GM19099 (cell line): ENCODE data around the gene ZNF428.
A peak's percentile ranks its signal among the peaks of the same experiment; 100 is the strongest.

Experiments
- POLR2A ChIP-seq: IDR thresholded peaks from 3 replicates; pipeline ENCODE4 v1.6.1; 2011; ENCODE audit warnings: low read depth; ENCODE audit not compliant: insufficient read length; ENCODE audit errors: extremely low read depth

Gene ZNF428, protein sequence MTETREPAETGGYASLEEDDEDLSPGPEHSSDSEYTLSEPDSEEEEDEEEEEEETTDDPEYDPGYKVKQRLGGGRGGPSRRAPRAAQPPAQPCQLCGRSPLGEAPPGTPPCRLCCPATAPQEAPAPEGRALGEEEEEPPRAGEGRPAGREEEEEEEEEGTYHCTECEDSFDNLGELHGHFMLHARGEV

DNA sequence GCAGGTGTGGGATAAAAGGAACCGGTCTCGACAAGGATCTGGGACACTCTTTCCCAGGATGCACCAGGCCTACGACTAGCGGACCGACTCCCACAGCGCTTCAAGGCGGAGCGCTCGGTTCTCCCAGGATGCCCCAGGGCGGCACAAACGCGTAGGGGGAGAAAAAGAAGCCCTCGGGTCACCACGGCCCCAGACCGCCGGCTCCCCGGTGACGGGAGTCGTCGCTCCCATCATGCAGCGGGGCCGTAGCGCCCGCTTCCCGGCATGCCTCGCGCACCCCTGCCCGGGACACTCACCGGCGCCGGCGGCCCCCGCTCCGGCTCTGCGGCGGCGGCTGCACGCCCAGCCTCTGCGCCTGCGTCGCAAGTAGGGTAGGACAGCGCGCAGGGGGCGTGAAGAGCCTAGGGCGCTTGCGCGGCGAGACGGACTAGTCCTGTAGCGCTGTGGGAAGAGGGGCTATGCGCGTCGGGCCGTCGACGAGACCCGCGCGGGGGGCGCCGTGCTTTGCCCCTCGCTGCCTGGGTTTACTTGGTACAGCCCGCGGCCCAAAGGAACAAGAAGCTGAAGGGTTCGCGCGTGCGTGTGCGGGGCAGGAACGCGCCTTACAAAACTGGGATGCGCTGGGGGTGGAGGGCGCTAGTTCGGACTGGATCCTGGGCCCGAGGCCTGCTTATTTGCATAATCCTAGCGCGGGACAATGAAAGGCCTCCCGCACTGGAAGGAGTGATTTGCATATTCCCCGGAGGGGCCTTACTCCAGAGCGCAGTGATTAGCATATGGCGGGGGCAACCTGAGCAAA lies at the start of gene ZNF428:
Gene ZNF428, minus strand, starts transcription at position 368 of the 799 bp plus-strand sequence. CDS start 5,325 bp downstream, outside the sequence.
- TF ChIP-seq POLR2A: peak; percentile 88

DNA sequence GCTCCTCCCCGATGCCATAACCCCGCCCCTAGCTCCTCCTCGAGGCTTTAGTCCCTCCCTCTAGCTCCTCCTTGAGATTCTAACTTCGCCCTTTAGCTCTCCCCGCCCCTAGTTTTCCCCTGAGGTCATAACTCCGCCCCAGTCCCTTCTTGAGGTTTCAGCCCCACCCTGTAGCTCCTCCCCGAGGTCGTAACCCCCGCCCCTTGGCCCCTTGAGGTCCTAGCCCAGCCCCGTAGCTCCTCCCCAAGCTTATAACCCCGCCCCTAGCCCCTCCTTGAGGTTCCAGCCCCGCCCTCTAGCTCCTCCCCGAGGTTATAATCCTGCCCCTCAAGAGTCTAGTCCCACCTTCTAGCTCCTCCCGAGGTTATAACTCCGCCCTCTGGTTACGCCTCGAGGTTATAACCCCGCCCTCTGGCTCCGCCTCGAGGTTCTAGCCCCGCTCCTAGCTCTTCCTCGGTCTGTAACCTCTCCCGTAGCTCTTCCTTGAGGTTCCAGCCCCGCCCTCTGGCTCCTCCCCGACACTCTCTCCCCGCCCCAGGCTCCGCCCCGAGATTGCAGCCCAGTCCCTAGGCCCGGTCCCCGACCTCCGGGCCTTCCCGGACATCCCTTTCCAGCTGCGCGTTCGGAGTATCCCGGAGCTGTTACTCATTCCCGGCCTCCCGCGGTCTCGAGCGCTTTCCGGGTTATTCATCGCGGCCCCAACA lies 49.1 kb upstream of the ZNF428 start:
- TF ChIP-seq POLR2A: peak; percentile 38

DNA sequence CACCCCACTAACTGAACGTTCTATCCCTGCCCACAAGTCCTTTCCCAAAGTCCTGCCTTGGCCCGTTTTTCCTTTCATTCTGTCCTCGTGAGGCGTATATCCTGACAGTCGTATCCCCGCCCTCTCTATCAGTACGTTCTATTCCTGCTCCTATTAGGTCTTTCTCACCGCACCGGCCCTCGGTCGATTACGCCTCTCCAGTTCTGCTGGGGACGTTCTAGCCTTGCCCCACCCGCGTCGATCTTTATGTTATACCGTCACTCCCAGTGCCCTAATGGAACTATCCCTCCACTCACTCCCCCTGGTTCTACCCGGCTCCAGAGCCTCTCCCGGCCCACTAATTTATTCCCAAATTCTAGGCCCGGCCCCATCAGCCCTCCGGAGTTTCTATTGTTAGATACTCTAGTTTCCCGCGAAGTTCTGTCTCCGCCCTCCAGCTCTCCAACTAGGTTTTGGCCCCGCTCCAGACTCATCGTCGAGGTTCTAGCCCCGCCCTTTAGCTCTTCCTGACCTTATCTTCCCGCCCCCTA lies 48.5 kb upstream of the ZNF428 start:
- no peak for TF ChIP-seq POLR2A

DNA sequence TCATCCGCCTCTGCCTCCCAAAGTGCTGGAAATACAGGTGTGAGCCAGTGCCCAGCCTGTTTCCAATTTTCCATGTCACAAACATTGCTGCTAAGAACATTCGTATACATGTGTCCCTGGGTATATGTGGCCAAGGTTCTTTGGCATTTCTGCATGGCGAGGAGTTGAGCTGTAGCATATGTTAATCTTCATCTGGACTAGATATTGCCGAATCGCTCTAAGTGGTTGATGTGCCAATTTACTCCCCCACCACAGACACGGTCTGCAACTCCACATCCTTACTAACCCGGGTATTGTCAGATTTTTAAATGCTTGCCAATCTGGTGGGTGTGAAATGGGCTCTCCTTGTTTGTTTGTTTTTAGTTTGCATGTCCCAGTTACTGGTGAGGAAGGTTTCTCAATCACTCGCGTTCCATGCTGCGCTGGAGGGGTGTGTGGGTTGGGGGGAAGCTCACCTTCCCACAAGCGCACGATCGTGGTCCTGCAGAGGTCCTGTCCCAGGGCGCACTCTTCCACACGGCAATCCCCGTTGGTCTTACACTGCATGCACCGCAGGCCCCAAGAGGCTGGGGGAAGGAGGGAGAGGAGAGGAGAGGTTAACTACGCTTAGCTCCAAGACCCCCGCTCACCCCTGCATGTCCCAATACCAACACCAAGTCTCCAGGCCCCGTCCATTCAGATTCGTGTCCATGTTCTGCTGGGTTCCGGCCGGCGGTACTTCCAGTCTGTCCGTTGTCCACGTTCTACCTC lies 47.9 kb upstream of the ZNF428 start:
- TF ChIP-seq POLR2A: no peak

DNA sequence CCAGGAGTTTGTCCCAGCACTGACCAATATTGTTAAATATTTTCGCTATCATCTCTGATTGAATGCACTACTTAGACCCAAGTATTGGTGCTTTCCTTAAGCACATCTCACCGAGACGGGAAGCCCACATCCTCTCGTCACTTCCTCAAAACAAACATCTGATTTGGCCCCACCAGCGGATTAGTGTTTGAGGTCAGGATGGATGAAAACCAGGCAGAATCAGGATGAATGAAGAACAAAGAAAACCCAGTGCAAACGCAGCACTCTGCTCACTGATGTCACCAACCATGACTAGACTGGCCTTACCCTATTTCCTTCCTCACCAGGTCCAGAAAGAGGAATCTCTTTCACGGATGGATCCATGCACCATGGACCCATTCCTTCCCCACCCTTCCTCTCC lies 44.6 kb upstream of the ZNF428 start:
- no peak for TF ChIP-seq POLR2A

DNA sequence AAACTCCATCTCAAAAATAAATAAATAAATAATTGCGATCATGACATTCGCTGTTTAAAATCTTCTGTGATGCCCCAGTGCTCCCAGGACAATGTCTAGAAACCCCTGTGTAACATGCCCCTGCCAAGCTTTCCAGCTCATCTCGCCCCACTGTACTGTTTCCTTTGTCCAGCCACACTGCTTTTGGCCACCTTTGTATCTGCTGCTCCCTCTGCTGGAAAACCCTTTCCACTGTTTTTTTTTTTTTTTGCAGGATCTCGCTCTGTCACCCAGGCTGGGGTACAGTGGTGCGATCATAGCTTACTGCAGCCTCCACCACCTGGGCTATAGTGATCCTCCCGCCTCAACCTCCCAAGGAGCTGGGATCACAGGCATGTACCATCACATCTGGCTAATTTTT lies 43.1 kb upstream of the ZNF428 start:
- no peak for TF ChIP-seq POLR2A

DNA sequence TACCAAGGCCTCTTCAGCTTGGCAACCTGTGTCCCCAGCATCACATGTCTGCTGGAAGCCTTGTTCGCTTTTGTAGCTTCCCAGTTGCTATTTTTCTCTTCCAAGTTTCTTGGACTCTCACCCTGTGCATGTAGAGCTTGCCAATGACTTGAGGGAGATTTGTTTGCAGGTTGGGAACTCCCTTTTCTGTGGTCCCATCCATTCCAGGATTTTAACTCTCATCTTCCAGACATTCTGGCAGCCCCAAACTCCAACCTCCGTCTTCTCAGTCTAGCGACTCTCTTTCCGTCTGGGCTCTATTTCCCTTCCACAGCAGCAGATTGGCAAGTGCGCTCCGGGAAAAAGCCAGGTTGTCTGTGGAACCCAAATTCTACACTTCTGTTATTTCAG lies 41.5 kb upstream of the ZNF428 start:
- TF ChIP-seq POLR2A: no peak

DNA sequence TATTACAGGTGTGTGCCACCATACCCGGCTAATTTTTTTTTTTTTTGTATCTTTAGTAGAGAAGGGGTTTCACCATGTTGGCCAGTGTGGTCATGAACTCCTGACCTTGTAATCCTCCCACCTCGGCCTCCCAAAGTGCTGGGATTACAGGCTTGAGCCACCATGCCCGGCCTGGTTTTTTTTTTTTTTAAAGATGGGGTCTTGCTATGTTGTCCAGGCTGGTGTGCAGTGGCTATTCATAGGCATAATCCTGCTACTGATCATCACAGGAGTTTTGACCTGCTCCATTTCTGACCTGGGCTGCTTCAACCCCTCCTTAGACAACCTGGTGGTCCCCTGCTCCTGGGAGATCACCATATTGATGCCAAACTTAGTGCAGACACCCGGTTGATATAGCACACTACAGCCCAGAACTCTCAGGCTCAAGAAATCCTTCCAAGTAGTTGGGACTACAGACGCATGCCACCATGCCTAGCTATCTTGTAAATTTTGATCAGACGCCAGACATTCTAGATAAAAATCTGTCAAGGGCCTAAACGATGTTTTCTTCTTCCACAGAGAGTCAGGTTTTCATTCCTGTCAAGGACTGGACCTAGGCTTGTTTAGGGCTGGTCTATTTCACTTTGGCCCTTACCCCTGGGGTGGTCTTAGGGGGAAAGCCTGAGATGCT lies 41.0 kb upstream of the ZNF428 start:
- TF ChIP-seq POLR2A: no peak

DNA sequence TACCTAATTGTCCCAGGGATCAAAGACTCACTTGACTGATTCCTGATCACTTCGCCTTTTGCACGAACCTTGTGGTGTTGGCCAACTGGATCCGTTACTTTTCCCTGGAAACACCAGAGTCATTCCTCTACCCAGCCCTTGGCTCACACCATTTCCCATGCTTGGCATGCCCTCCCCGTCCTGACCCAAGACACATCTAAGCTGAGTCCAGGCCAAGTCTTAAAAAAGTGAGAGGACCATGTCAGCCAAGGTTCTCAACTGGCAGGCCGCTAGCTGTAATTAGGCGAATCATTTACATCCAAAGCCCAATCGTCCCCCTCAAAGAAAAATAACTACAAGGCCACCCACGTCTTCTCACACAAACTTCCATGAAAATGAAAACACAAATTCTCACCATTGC lies 39.1 kb upstream of the ZNF428 start:
- no peak for TF ChIP-seq POLR2A

DNA sequence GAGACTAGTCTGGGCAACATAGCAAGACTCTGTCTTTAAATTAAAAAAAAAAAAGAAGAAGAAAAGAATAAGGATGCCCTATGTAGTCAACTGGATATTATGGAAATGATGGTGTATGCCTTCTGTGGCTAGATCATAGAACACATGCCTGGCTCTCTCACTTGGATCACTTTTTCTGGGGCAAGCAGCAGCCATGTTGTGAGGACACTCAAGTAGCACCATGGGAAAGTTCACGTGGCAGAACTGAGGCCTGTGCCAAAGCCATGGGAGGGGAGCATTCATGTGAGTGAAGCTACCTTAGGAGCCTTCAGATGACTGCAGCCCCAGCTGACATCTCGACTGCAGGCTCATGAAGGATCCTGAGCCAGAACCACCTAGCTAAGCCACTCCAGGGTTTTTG lies 38.6 kb upstream of the ZNF428 start:
- TF ChIP-seq POLR2A: no peak

DNA sequence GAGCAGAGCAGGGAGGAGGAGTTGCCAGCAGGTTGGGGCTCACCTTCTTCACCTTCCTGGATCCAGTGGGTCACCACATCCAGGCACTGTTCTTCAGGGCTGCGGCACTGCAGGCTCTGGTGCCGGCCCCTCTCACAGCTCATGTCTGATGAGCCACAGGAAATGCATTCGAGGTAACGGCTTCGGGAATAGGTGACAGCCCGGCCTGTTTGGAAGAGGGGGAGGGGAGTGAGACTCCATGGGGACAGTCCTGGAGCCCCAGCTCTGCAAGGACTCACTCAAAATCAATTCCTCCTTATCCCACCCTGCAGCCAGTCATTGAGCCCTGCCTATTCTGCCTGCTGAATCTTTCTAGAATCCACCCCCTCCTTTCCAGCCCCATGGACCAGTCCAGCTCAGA lies 37.0 kb upstream of the ZNF428 start:
- no peak for TF ChIP-seq POLR2A

DNA sequence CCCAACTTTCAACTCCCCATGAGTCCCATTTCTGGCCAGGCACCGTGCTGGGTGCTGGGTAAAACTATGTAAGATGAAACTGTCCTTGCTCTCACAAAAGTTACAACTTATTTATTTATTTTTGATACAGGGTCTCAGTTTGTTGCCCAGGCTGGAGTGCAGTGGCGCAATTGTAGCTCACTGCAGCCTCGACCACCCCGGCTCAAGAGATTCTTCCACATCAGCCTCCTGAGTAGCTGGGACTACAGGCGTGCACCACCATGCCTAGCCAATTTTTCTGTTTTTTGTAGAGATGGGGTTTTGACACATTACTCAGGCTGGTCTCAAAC lies 33.1 kb upstream of the ZNF428 start:
- no peak for TF ChIP-seq POLR2A

DNA sequence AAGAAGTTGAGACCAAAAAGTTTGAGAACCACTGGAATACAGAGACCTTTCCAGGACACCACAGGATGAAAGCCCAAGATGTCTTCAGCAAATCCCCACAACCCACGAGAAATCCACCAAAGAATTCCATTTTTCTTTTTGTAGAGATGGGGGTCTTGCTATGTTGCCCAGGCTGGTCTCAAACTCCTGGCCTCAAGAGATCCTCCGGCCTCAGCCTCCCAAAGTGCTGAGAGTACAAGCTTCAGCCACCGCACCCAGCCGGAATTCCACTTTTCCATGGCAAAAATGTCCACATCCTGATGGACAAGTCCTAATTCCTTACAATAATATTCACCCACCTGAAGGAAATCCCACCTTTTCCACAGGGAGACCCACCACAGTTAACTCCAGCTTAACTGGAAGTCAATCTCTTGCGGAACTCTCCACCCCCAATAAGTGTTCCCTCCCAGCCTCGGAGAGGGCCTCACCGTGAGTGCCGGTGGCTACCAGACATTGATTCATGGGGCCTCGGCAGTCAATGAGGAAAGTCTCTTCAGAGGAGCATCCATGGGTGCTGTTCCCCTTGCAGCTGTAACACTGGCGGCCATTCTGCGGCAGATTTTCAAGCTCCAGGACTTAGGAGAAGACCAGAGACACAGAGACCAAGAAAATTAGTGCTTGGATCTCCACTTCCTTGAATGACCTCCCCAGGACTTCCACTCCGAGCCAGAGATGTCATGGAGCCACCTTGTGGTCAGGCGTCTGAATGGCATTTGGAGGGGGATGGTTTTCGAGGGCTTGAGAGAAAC lies 32.5 kb upstream of the ZNF428 start:
- TF ChIP-seq POLR2A: no peak

DNA sequence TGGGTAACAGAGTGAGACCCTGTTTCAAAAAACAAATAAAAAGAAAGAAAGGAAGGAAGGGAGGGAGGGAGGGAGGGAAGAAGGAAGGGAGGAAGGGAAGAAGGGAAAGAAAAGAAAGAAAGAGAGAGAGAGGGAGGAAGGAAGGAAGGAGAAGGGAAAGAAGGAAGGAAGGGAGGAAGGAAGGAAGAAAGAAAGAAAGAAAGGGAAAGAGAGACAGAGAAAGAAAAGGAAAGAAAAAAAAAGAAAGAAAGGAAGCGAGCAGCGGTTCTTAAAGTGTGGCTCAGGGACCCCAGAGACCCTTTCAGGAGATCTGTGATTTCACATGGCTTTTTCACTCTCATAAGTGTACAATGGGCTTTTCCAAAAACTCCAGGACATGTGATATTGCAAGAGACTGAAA lies 30.1 kb upstream of the ZNF428 start:
- no peak for TF ChIP-seq POLR2A

DNA sequence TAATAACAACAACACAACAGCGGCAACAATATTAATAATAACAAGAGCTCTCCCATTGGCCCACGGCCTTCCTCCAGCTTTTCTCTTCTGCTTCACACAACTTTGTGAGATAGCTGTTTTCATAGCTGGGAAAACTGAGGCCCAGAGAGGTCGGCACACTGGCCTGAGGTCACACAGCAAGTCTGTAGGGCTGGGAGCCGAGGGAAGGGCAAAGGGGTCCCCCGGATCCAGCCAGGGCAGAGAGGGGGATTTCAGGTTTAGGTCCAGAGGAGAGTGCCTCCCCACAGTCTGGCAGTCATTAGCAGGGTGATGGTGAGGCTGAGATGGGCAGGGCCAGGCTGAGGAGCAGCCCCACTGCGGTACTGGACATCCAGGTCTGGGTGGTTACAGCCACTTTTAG lies 29.2 kb upstream of the ZNF428 start:
- no peak for TF ChIP-seq POLR2A

DNA sequence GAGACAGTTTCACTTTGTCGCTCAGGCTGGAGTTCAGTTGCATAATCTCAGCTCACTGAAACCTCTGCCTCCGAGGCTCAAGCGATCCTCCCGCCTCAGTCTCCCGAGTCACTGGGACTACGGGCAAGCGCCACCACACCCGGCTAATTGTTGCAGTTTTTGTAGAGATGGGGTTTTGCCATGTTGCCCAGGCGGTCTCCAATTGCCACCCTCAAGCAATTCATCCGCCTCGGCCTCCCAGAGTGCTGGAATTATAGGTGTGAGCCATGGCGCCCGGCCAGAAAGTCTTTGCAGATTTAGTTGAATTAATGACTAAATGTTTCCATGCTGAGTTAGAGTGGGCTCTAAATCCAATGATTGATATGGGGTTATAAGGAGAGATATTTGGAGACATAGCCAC lies 24.8 kb upstream of the ZNF428 start:
- TF ChIP-seq POLR2A: no peak
